ENCODE results near the gene TDRD15.
"Not testable (repeated sequence)": the region's sequence is repeated elsewhere in the genome, so short reads cannot be mapped to it uniquely, and the experiment has no call there.

The TDRD15 gene

DNA sequence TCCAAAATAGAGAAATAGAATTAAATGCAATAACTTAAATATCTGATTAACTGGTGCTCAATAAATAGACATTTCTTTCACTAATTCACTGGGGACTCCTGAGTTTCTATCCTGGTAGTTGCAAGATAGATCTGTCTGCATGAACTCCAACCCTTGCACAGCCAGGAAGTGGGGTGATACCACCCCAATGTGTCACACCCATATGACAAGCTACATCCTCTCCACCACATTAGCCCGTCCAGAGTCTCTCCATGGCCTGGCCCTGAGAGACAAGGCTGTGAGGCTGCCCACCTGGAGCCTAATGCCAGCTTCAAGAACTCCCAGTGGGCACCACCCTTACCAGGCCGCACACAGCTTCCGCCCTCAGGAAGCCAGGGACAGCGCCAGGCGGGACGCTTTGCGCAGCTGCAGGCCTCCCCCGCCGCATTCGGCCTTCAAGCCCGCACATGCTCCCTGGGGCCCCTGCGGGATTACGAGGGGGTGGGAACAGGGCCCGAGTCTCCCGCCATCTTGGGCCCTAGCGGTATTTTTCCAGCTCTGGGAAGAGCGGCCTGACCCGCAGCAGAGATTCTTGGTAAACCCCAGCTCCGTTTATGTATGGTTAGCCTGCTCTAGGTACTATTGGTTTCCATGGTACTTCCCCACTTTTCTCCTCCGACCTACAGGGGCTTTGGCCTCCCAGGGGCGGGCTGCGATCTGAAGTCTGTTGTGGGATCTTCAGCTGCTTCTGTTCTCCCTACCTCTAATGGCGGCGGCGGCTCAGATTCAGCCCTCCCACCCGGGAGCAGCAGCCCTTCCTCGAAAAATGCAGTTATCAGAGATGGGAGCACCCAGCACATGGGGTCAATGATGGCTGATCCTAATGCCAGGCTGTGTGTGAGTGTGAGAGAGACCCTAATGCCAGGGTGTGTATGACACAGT, at the start of gene TDRD15:
TSS of gene TDRD15 (plus strand) at position 496 of the 921 bp plus-strand sequence. CDS start 13,500 bp downstream, outside the sequence.
- DNase-seq: no peak

- no peak for DNase-seq
Measured at GRCh38 chr2:21078296-21078695, 45.5 kb upstream of the TDRD15 start.

DNA sequence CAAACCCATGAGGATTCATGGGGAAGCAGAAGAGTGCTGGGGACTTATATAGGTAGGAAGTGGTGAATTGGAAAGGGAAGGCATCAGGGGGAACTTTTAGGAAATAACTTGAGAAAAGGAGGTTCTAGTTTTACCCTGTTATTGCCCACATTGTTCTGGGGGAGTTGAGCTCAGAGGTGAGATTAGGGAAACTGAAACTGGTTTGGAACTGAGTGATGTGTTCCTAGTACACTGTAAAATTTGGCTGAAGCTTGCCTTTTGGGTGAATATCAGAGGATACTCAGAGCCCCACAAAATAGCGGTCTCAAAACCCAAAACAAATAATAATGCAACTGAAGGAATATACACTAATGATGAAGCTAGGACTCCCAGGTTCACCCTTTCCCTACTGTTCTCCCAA, 40.3 kb upstream of the TDRD15 start:
- no peak for DNase-seq

- DNase-seq: no peak
Measured at GRCh38 chr2:21084401-21084800, 39.4 kb upstream of the TDRD15 start.

- no peak for DNase-seq
Measured at GRCh38 chr2:21092308-21092869, 31.4 kb upstream of the TDRD15 start.

DNA sequence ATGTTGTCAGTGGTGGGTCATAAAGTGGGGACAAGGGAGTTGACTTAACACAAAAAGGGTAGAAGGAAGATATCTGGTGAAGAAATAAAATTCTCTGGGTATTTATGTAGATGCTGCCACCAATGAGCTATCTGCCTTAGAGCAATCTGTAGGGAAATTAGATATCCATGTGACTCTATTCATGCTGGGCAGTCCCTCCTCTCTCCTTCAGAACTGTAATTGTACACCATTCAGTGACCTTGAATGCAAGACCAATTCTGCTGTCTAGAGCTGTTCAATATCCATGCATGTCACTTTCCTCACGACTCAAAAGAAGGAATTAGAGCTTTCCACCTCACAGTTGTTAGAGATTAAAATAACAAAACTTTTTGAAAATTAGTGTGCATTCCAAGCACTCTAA, 28.6 kb upstream of the TDRD15 start:
- no peak for DNase-seq

GRCh38 chr2:21095714-21096113, 28.1 kb upstream of the TDRD15 start:
- no peak for DNase-seq

DNA sequence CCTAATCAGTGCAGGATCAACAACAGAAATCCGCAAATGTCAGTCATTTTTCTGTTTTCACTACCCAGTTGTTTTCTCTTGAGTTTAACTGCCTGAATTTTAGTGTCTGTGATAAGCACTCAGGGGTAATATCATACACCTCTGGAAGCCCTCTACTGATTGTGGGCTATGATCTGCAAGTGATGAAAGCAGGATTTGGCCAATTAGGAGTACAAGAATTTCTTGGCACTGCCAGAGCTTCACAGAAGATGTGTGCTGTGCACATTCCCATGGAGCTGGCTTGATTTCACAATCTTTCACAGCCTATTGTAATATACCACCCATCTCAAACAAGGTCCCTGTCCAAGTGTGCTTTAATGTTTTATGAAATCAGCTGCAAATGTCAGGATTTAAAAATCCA, 27.3 kb upstream of the TDRD15 start:
- no peak for DNase-seq

- no peak for DNase-seq
Measured at GRCh38 chr2:21097331-21097730, 26.4 kb upstream of the TDRD15 start.

DNA sequence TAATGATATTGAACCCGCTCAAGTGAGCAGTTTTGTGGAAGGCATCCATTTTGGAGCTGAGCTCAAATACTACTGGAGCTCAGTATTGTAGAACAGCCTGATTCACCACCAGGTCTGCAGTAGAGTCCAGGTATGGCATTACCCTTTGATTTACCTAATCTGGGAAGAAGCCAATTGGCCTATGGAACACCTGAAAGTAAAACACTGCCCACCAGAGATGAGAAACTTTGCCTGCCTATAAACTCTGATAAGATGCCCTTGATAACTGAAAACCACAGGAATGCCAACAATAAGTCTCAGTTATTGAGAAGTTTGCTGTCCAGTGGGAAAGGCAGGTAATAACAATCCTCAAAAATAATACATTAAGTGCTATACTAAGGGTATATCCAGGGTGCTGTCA, 25.5 kb upstream of the TDRD15 start:
- DNase-seq: no peak

- DNase-seq: no peak
Measured at GRCh38 chr2:21099281-21099907, 24.4 kb upstream of the TDRD15 start.

DNA sequence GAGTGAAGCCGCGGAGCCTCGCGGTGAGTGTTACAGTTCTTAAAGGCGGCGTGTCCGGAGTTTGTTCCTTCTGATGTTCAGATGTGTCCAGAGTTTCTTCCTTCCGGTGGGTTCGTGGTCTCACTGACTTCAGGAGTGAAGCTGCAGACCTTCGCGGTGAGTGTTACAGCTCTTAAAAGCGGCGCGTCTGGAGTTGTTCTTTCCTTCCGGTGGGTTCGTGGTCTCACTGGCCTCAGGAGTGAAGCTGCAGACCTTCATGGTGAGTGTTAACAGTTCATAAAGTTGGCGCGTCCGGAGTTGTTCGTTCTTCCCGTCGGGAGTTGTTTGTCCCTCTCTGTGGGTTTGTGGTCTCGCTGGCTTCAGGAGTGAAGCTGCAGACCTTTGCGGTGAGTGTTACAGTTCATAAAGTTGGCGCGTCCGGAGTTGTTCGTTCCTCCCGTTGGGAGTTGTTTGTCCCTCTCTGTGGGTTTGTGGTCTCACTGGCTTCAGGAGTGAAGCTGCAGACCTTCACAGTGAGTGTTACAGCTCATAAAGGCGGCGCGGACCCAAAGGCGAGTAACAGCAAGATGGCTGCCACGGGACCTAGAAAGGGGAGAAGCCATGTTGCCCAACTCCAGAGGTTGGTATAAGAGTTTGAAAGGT, 22.1 kb upstream of the TDRD15 start:
- DNase-seq: not testable (repeated sequence)

DNA sequence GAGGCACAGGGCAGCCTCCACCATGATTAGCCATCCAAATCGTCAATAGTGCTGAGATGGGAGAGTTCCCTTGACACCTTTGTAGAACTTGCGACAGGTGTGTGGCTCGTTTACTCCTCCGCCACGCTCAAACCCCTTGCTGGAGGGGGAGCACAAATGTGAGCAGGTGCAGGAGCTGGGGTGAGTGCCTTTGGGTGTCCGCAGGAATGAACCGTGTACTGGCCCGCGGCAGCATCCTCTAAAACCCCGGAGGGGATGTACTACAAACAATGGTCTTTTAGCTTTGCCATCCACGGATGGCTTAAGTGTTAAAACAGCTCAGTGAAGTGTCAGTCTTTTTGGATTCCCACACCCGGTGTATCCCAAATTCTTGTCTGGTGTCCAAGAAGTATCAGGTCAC, 21.4 kb upstream of the TDRD15 start:
- no peak for DNase-seq

- DNase-seq: no peak
Measured at GRCh38 chr2:21103274-21103891, 20.4 kb upstream of the TDRD15 start.

GRCh38 chr2:21104030-21104660, 19.6 kb upstream of the TDRD15 start:
- DNase-seq: no peak

DNA sequence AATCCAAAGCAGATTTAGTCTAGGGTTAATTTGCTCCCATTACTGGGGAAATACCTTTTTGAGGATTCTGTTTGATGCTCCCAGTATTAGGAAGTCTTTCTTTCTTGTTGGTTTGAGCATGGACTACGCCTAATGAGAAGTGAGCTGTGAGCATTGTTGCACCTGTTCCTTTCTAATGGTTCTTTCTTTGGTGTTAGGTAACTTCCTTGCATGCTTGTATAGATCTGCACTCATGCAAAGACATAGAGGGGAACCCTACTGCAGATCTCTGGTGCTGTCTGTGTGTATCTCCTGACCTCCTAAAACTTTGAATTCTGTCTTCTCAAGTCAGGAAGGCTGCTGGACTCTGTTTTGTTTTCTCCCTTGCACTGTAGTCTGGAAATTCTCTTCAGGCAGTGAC, 12.8 kb upstream of the TDRD15 start:
- DNase-seq: no peak

GRCh38 chr2:21117688-21118087, 6.1 kb upstream of the TDRD15 start:
- DNase-seq: no peak

DNA sequence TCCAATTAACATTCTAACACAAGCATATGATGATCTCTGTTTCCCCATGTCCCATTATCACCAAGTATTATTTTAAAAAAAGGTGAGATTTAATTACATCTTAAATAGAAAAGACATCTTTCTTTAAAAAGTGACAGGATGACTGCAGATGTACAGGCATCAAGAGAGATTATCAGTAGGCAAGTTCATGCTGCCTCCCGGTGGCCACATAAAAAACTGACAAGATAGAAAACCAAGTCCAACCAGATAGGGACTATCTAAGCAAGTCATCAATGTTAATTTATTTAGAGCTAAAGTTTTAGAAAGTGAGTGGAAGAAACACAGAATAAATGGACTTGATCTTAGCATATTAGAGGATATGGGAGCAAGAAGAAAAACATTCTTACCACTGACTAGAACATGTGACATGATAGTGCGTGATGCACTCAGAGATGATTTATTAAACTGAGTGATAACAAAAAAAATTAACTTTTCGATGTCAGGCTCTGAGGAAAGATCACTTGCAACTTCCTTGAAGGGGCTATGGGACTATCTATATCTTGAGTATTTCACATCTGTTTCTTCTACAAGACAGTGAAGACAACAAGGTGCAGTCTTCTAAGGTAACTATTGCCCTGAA, 5.4 kb upstream of the TDRD15 start:
- DNase-seq: no peak

- no peak for DNase-seq
Measured at GRCh38 chr2:21131861-21132260, 8.1 kb downstream of the TDRD15 start.

DNA sequence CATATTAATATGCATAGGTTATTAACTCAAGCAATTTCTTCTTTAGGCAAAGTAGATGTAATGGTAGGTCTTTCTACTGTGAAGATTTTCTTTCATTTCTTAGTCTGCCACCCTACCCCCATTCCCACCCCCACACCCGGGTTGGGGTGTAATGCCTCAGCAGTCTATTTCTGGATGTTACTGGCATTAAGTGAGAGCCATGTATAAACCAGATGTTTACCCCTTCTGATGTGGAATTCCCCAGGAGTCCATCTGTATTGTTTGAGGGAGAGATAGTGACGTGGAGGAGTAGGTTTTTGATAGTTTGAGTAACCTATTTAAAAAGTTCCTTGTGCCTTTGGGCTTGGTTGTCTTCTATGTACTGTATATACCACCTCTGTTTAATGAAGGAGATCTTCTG, 11.8 kb downstream of the TDRD15 start:
- DNase-seq: no peak

DNA sequence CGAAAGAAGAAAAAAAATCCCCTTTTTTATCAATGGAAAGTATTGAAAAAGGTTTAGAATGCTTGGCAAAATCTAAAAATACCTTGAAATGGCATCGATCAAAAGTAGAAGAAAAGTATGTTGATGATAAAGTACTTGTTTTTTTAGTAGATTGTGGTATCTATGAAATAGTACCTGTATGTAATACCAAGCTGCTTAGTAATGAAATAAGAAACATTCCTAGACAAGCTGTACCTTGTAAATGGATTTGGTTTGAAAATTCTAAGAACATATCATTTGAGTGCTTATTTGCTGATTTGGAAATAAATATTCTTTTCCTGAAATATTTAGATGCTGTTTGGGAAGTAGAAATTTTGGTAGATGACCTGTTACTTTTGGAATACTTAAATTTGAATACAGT, 18.4 kb downstream of the TDRD15 start:
- no peak for DNase-seq

DNA sequence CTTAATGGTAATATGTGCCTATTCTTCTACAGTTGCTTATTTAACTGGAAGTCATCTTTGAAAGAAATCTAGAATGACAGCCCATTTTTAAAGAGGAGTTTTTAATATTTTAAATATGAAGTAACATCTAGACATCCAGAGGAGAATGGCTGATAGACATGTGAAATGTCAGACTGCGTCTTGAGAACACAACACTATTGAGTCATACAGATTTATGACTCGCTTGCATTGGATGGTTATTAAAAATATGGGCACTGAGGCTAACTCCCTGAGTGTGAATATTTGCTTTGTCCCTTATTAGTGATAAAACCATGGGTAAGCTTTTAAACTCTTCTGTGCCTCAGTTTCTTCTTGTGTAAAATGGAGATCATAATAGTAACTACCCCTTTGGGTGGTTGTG, 22.9 kb downstream of the TDRD15 start:
- no peak for DNase-seq
